Vagina (tissue), 2 donors: ENCODE measurements around the gene DOCK2. TPM values are rescaled to one million over a fixed set of nuclear protein-coding genes. Genes with fewer than 3 reads are reported as not detected.

Experiments used
- DNase-seq, 2 donors: peaks; one replicate each; pipeline ENCODE4 v3.0.0-alpha.2; 2017; ENCODE audit errors: extremely low spot score in 2 of 2
- H3K27ac ChIP-seq: fragments of 200-600 bp; sonication (generic); one replicate; pipeline ENCODE4 v1.5.1; 2019
- H3K27me3 ChIP-seq: fragments of 200-600 bp; sonication (generic); one replicate; pipeline ENCODE4 v1.5.1; 2019
- H3K36me3 ChIP-seq, 2 donors: fragments of 200-600 bp; sonication (generic); one replicate each; pipeline ENCODE4 v1.5.1; 2017 to 2019
- H3K4me1 ChIP-seq: fragments of 200-600 bp; sonication (generic); one replicate; pipeline ENCODE4 v1.5.1; 2019
- H3K4me3 ChIP-seq, 2 donors: fragments of 200-600 bp; sonication (generic); 1 replicate in 1 of 2; 2 replicates in 1 of 2; pipeline ENCODE4 v1.5.1; 2016 to 2019
- H3K9me3 ChIP-seq: fragments of 200-600 bp; sonication (generic); one replicate; pipeline ENCODE4 v1.5.1; 2019
- POLR2A ChIP-seq, 2 donors: fragments of 450-650 bp; IDR thresholded peaks; one replicate each; pipeline ENCODE4 v1.6.1; 2017; ENCODE audit warnings: antibody characterized with exemption in 2 of 2, mild to moderate bottlenecking in 2 of 2, moderate library complexity in 2 of 2
- POLR2AphosphoS5 ChIP-seq, 2 donors: sonication (generic); formaldehyde crosslinking; IDR thresholded peaks; one replicate each; pipeline ENCODE4 v1.9.0; 2017; ENCODE audit warnings: antibody characterized with exemption in 2 of 2, mild to moderate bottlenecking in 2 of 2, low read depth in 1 of 2; ENCODE audit not compliant: insufficient read depth in 1 of 2
- intact Hi-C: fragments of 100-400 bp; cut with DNase I; formaldehyde crosslinking; loops from one replicate; pipeline ENCODE4 v1.15.1; 2023
- total RNA-seq: library from RNA; depleted of rRNA; stranded (reverse); fragments of >200 nt; gene quantifications from one replicate; pipeline ENCODE4 v1.2.3, GENCODE V29; 2016
- TF ChIP-seq, protein P1 (sequence below), 3 experiments: fragments of 450-650 bp in 2 of 3; fragments of 200-600 bp in 1 of 3; sonication (generic) in 1 of 3; IDR thresholded peaks; one replicate each; pipeline ENCODE4 v1.5.1; 2017 to 2019; ENCODE audit warnings: antibody characterized with exemption in 3 of 3, mild to moderate bottlenecking in 2 of 3, moderate library complexity in 2 of 3

Gene DOCK2
- total RNA-seq, 1 donor from 2014 or later: 18.2 TPM

DNA sequence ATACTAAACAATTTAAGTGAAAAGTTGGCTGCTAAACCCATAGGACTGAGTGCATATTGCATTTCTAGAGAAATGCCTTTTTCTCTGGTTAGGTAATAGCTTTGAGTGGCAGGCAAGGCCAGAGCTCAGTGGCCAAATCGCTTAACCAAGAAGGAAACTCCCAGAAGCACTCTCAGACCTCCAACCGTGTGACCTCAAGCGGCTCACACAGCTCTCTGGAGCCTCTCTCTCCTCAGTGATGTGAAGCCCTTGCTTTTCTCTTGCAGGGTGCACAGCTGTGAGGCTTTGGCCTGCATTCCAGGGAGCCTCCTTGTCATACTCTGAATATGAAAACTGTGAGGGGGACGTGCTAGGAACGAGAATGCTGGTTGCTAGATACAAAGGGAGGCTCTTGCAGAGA is 236.6 kb downstream of the DOCK2 start:
- Histone ChIP-seq H3K9me3 (no peaks in the 10 kb centered on the region), H3K4me1 (no peaks in the 10 kb centered on the region), H3K27me3 (no peaks in the 10 kb centered on the region), H3K4me3 (no peak overlapping the region), H3K36me3 (no peaks in the 10 kb centered on the region), H3K27ac (no peak overlapping the region)
- DNase-seq: no peak
- TF ChIP-seq, protein P1, sequence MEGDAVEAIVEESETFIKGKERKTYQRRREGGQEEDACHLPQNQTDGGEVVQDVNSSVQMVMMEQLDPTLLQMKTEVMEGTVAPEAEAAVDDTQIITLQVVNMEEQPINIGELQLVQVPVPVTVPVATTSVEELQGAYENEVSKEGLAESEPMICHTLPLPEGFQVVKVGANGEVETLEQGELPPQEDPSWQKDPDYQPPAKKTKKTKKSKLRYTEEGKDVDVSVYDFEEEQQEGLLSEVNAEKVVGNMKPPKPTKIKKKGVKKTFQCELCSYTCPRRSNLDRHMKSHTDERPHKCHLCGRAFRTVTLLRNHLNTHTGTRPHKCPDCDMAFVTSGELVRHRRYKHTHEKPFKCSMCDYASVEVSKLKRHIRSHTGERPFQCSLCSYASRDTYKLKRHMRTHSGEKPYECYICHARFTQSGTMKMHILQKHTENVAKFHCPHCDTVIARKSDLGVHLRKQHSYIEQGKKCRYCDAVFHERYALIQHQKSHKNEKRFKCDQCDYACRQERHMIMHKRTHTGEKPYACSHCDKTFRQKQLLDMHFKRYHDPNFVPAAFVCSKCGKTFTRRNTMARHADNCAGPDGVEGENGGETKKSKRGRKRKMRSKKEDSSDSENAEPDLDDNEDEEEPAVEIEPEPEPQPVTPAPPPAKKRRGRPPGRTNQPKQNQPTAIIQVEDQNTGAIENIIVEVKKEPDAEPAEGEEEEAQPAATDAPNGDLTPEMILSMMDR (IDR thresholded peaks at IDR 0.05): no peak
- TF ChIP-seq POLR2AphosphoS5 (IDR thresholded peaks at IDR 0.05; ENCODE audit: insufficient read depth in 1 of 2, low read depth in 1 of 2) (no peak), POLR2A (IDR thresholded peaks at IDR 0.05) (no peak)
- intact Hi-C loops: no loop called here

DNA sequence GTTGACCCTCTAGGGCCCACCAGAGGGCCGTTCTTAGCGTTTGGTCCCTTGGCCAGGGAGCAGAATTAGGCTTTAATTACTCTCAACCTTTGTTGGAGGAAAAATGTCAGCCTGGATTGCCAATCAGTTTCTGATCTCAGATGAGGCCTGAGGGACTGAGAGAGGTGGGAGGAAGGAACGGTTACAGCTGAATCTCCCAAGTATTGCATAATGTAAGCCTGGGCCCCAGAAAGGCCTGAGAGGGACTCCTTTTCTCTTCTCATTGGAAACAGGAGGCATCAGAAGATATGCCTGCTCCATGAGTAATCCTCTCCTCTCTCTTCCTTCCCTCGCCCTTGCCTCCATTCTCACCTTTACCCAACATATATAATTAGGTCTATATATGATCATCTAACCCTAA is 237.5 kb downstream of the DOCK2 start:
- TF ChIP-seq POLR2AphosphoS5 (IDR thresholded peaks at IDR 0.05; ENCODE audit: insufficient read depth in 1 of 2, low read depth in 1 of 2) (no peak), POLR2A (IDR thresholded peaks at IDR 0.05) (no peak)
- TF ChIP-seq, protein P1 (IDR thresholded peaks at IDR 0.05): no peak
- Histone ChIP-seq H3K4me1 (no peaks in the 10 kb centered on the region), H3K9me3 (no peaks in the 10 kb centered on the region), H3K4me3 (no peak overlapping the region), H3K36me3 (no peaks in the 10 kb centered on the region), H3K27me3 (no peaks in the 10 kb centered on the region), H3K27ac (no peak overlapping the region)
- DNase-seq: no peak
- intact Hi-C loops: no loop called here

DNA sequence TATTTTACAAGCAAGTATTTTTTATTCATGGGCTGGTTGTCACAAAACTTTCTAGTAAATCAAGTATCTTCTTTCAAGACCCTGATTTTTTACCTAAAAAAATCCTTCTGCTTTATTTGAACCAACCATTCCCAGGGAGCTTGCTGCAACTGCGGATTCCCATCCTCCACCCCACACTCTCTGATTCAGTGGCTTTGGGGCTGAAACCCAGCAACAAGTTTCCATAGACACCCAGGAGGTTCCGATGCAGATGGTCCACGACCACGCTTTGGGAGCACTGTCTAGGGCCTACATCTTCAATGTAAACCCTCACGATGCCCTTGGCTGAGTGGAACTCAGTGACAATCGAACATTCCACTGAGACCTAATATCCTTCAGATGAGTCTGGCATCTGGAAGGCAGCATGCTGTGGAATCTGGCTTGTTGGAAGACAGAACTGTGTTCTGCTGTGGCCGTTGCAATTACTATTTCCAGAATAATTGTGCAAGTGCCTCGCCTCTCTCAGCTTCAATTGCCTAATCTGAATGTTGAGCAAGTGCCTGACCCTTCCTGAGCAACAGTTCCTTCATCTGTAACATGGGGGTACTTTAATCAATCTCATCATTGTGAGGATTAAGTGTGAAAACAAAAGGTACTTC is 238.1 kb downstream of the DOCK2 start:
- no peaks in the 10 kb centered on the region for H3K4me1 ChIP-seq
- H3K9me3 ChIP-seq: no peaks in the 10 kb centered on the region
- H3K36me3 ChIP-seq: no peaks in the 10 kb centered on the region
- TF ChIP-seq, protein P1 (IDR thresholded peaks at IDR 0.05): no peak
- TF ChIP-seq POLR2AphosphoS5 (IDR thresholded peaks at IDR 0.05; ENCODE audit: insufficient read depth in 1 of 2, low read depth in 1 of 2): no peak
- TF ChIP-seq POLR2A (IDR thresholded peaks at IDR 0.05): no peak
- H3K27ac ChIP-seq: no peak overlapping the region
- intact Hi-C loops: no loop called here
- DNase-seq: no peak
- H3K4me3 ChIP-seq: no peak overlapping the region
- no peaks in the 10 kb centered on the region for H3K27me3 ChIP-seq

DNA sequence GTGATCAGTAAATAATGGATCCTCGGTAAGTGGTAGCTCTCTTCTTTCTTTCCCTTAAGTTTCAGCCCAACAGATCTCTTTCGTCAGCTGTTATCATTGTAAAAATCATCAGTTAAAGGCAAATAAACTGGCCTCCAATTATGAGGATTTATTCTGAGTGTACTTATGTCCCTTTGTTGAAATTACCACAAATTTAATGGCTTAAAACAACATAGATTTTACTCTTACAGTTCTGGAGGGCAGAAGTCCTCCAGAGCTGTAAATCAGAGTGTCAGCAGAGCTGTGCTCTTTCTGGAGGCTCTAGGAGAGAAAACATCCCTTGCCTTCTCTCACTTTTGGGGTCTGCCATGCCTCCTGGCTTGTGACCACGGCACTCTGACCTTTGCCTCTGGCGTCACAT is 238.7 kb downstream of the DOCK2 start:
- no peak overlapping the region for H3K27ac ChIP-seq
- no peak overlapping the region for H3K4me3 ChIP-seq
- H3K4me1 ChIP-seq: no peaks in the 10 kb centered on the region
- no peaks in the 10 kb centered on the region for H3K9me3 ChIP-seq
- no peak for DNase-seq
- TF ChIP-seq, protein P1 (IDR thresholded peaks at IDR 0.05): no peak
- TF ChIP-seq POLR2A (IDR thresholded peaks at IDR 0.05): no peak
- no peak for TF ChIP-seq POLR2AphosphoS5 (IDR thresholded peaks at IDR 0.05; ENCODE audit: insufficient read depth in 1 of 2, low read depth in 1 of 2)
- no peaks in the 10 kb centered on the region for H3K27me3 ChIP-seq
- no peaks in the 10 kb centered on the region for H3K36me3 ChIP-seq
- intact Hi-C loops: no loop called here

DNA sequence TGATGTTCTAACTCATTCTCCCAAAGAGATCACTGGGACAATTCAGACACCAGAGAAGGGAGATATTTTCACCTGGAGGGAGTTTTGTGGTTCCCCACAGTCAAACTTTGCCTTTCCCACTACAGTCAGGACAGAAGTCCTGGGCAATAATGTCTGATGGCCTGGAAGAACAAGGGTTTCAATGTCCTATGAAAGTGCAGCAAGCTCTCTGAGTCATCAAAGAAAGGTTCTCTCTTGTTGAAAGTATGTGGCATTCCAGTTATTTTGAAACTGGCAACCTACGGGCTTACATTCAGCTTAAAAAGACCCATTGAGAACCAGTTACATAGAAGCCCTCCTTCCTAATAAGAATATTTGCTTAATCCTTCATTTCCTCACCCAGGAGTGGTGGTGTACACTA is 239.3 kb downstream of the DOCK2 start:
- DNase-seq: no peak
- Histone ChIP-seq H3K36me3 (no peaks in the 10 kb centered on the region), H3K9me3 (no peaks in the 10 kb centered on the region), H3K4me1 (no peaks in the 10 kb centered on the region), H3K27ac (no peak overlapping the region), H3K27me3 (no peaks in the 10 kb centered on the region), H3K4me3 (no peak overlapping the region)
- TF ChIP-seq, protein P1 (IDR thresholded peaks at IDR 0.05): no peak
- TF ChIP-seq POLR2A (IDR thresholded peaks at IDR 0.05): no peak
- no peak for TF ChIP-seq POLR2AphosphoS5 (IDR thresholded peaks at IDR 0.05; ENCODE audit: insufficient read depth in 1 of 2, low read depth in 1 of 2)
- intact Hi-C loops: no loop called here
